Measurements from ENCODE around the gene TJP2.

- TF ChIP-seq CTCF (IDR thresholded peaks at IDR 0.05) (no peak), POLR2A (IDR thresholded peaks at IDR 0.05) (no peak)
Measured at GRCh38 chr9:69317081-69317480, 143.0 kb downstream of the TJP2 start.
